ENCODE results near the gene CIRBP. TPM values are rescaled to one million over a fixed set of nuclear protein-coding genes. Genes with fewer than 3 reads are reported as not detected.

Gene CIRBP
- total RNA-seq, 1 experiment from 2014 or later, result 141 TPM

DNA sequence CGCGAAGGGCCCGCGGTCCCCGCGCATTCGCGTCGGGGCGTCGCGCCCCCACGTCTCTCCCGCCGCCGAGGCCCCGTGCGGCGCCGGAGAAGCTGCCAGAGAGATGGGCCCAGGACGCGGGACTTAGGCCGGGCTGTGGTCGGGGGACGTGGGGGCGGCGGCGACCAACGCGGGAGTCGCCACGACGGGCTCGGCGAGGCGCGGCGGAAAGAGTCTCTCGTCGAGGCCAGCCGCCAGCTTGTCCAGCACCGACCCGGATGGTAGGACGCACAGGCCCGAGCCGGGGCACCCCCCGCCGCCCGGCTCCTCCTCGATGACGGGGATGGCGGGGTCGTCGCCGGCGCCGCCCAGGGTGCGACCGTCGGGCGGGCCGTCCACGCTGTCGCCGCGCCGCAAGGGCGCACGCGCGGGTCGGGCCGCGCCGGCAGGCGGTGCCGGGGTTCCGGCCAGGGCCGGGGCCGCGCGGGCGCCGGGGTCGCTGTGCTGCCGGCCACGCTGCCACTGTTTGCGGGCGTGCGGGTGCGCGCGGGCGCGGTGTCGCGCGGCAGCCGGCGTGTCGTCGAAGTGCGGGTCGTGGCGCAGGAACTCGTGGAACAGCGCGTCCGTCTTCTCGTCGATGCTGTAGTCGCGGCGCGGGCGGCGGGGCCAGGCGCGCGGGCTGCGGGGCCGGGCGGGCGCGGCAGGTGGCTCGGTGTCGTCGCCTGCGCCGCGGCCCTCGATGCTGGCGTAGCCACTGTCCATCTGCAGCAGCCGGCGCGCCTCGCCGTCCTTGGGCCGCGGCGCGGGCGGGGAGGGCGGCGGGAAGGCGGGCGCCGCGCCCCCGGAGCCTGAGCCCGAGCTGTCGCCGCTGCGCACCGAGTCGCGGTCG, 39.8 kb upstream of the CIRBP start:
- H3K27me3 ChIP-seq (ENCODE audit: low read length), result no peaks in the 10 kb centered on the region
- H3K4me2 ChIP-seq (ENCODE audit: low read depth, low read length, poor library complexity, severe bottlenecking), result no peak overlapping the region
- no peak overlapping the region for H3K9ac ChIP-seq (ENCODE audit: low read length)
- H3K4me3 ChIP-seq (ENCODE audit: low read length), result no peak overlapping the region
- H3K9me2 ChIP-seq (replicated peaks; ENCODE audit: insufficient read depth, low read length), result no peaks in the 10 kb centered on the region
- H3K36me3 ChIP-seq (ENCODE audit: insufficient read depth, low read length), result no peaks in the 10 kb centered on the region
- no peaks in the 10 kb centered on the region for H4K20me1 ChIP-seq (ENCODE audit: insufficient read depth, low read depth, low read length)
- H2AFZ ChIP-seq (ENCODE audit: low read length), result no peak overlapping the region
- no peaks in the 10 kb centered on the region for H3K9me3 ChIP-seq (ENCODE audit: low read length)
- no peak overlapping the region for H3K27ac ChIP-seq (ENCODE audit: low read length)
- H3K4me1 ChIP-seq (ENCODE audit: low read length), result peaks cover 3% of the 10 kb centered on the region; the same call in 1 of the 2 replicates
- H3K79me2 ChIP-seq (ENCODE audit: low read length), result no peaks in the 10 kb centered on the region
- DNase-seq, result no peak

DNA sequence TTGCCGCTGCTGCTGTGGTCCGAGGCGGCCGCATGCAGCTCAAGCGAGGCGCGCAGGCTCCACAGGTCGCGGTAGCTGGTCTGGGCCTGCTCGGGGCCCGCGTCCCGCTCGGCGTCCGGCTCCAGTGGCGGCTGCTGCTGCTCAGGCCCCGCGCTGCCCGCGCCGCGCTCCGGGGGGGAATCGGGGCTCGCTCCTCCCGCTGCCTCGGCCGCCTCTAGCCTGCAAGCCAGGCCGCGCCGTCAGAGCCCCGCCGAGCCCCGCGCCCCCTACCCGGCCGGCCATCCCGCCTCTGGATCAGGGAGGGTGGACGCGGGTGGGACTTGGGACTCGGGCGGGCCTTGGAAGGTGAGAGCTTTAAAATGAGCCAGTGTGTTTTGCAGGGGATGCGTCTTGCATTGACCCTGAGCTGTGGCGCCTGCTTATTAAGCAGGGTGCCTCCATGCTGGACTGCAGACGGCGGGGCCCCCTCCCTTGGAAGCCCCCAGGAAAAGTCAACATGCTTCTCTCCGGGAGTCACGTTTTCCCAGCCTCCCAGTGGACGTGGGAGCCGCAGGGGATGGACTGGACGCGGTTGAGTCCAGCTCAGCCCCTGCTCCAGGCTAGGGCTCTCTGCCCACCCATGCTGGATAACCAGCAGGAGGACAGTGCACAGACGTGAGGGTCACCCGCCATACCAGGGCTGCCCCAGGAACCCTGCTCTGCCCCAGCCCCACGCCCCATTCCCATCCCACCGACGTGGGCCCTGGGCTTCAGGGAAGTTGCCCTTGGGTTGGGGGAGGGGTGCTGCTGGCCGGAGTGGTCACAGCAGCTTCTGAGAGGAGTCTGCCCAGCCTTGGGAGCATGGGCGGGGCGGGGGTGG, 39.0 kb upstream of the CIRBP start:
- H3K79me2 ChIP-seq (ENCODE audit: low read length), result no peaks in the 10 kb centered on the region
- DNase-seq, result no peak
- H3K4me3 ChIP-seq (ENCODE audit: low read length), result no peak overlapping the region
- no peak overlapping the region for H3K9ac ChIP-seq (ENCODE audit: low read length)
- no peak overlapping the region for H3K4me2 ChIP-seq (ENCODE audit: low read depth, low read length, poor library complexity, severe bottlenecking)
- no peaks in the 10 kb centered on the region for H3K9me3 ChIP-seq (ENCODE audit: low read length)
- H3K27me3 ChIP-seq (ENCODE audit: low read length), result no peaks in the 10 kb centered on the region
- H4K20me1 ChIP-seq (ENCODE audit: insufficient read depth, low read depth, low read length), result no peaks in the 10 kb centered on the region
- no peaks in the 10 kb centered on the region for H3K36me3 ChIP-seq (ENCODE audit: insufficient read depth, low read length)
- peaks cover 3% of the 10 kb centered on the region; the same call in 1 of the 2 replicates for H3K4me1 ChIP-seq (ENCODE audit: low read length)
- no peak overlapping the region for H3K27ac ChIP-seq (ENCODE audit: low read length)
- no peak overlapping the region for H2AFZ ChIP-seq (ENCODE audit: low read length)
- H3K9me2 ChIP-seq (replicated peaks; ENCODE audit: insufficient read depth, low read length), result no peaks in the 10 kb centered on the region

DNA sequence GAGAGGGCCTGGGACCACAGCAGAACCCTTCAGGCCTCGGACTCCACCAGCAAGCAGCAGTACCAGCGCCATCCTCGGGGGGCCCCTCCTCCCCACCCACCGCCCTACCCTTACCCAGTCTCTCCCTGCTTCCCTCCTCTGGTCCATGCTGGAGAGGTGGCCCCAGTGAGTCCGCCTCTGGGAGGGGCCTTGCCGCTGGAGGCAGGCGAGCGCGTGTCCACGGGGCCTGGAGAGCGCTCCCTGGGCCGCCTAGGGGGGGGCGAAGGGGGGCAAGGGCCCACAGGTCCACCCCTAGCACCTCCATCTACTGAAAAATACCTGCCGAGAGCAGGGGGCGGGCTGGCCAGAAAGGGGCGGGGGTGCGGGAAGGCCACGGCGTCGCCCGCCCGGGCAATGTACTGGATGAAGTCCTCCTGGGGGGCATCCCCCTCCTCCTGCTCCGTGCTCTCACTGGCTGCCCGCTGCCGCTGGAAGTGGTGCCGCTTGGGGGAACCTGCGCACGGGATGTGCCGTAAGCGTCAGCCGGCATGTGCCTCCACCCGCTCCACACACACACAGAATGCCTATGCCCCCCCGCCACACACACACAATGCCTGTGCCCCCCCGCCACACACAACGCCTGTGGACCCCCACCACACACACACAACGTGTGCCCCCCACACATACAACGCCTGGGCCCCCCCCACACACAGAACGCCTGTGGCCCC, 38.2 kb upstream of the CIRBP start:
- Histone ChIP-seq H3K27me3 (ENCODE audit: low read length) (no peaks in the 10 kb centered on the region), H3K27ac (ENCODE audit: low read length) (no peak overlapping the region), H4K20me1 (ENCODE audit: insufficient read depth, low read depth, low read length) (no peaks in the 10 kb centered on the region), H2AFZ (ENCODE audit: low read length) (no peak overlapping the region), H3K36me3 (ENCODE audit: insufficient read depth, low read length) (no peaks in the 10 kb centered on the region), H3K4me2 (ENCODE audit: low read depth, low read length, poor library complexity, severe bottlenecking) (no peak overlapping the region), H3K9me3 (ENCODE audit: low read length) (no peaks in the 10 kb centered on the region), H3K79me2 (ENCODE audit: low read length) (no peaks in the 10 kb centered on the region), H3K4me1 (ENCODE audit: low read length) (peaks cover 3% of the 10 kb centered on the region; the same call in 1 of the 2 replicates), H3K4me3 (ENCODE audit: low read length) (no peak overlapping the region), H3K9me2 (replicated peaks; ENCODE audit: insufficient read depth, low read length) (no peaks in the 10 kb centered on the region), H3K9ac (ENCODE audit: low read length) (no peak overlapping the region)
- no peak for DNase-seq

DNA sequence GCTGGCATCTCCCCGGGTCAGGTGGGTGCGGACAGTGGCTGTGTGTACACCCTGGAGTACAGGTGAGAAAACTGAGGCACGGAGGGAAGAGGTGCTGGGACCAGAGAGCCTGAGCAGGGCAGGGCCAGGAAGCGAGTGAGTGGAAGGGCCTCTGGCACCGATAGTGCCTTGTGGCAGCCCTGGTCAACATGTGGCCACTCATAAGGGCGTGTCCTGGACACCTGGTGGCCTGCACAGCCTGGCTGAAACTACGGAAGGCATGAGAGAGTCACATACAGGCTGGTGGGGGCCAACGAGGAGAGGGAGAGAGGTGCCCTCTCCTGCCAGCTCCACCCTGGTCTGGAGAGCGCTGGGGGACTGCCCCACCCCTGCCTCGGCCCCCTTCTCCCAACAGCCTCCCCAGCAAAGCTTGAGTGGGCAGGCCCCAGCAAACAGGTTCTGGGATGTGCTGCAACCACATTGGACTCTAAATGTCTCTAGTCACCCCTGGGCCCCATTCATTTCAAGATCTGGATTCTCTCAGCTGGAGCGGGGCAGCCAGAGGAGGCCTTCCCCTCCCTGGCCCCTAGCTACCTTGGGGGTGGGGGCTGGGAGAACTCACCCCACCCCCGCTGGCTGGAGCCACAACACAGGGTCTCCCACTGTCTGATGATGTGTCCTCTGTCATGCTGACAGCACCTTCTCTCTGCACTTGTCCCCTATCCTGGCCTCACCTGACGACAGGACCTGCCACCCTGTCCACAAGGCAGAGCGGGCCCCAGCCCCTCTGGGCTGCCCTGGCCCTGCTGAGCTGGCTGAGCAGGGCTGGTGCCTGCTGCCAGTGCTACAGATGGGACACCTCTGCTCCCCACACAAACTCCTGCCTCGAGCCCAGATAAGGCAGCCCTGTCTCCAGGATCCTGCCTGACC, 37.1 kb upstream of the CIRBP start:
- Histone ChIP-seq H3K9me2 (replicated peaks; ENCODE audit: insufficient read depth, low read length) (no peaks in the 10 kb centered on the region), H3K27ac (ENCODE audit: low read length) (no peak overlapping the region), H4K20me1 (ENCODE audit: insufficient read depth, low read depth, low read length) (no peaks in the 10 kb centered on the region), H3K4me1 (ENCODE audit: low read length) (peaks cover 4% of the 10 kb centered on the region), H2AFZ (ENCODE audit: low read length) (no peak overlapping the region), H3K36me3 (ENCODE audit: insufficient read depth, low read length) (no peaks in the 10 kb centered on the region), H3K4me3 (ENCODE audit: low read length) (no peak overlapping the region), H3K9ac (ENCODE audit: low read length) (peak overlapping the region; percentile 9; the same call in 1 of the 2 replicates), H3K27me3 (ENCODE audit: low read length) (no peaks in the 10 kb centered on the region), H3K9me3 (ENCODE audit: low read length) (no peaks in the 10 kb centered on the region), H3K79me2 (ENCODE audit: low read length) (peaks cover 1% of the 10 kb centered on the region; the same call in 1 of the 2 replicates), H3K4me2 (ENCODE audit: low read depth, low read length, poor library complexity, severe bottlenecking) (no peak overlapping the region)
- DNase-seq, result no peak

DNA sequence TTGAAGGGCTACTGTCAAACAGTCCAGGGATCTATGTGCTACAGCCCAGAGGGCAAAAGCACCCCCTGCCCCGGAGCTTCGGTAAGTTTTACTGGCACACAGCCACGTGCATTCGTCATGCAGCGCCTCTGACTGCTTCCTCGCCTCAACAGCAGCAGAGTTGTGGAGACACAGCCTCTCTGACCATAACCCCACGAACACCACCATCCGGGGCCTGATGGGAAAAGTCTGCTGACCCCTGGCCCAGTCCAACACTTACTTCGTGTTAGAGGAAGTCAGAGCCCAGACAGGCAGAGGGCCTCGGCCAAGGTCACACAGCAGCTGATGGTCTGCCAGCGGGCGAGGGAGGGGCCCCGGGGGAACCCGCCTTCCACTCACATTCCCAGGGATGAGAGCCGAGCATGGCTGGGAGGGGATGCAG, 36.5 kb upstream of the CIRBP start:
- no peak overlapping the region for H3K4me2 ChIP-seq (ENCODE audit: low read depth, low read length, poor library complexity, severe bottlenecking)

DNA sequence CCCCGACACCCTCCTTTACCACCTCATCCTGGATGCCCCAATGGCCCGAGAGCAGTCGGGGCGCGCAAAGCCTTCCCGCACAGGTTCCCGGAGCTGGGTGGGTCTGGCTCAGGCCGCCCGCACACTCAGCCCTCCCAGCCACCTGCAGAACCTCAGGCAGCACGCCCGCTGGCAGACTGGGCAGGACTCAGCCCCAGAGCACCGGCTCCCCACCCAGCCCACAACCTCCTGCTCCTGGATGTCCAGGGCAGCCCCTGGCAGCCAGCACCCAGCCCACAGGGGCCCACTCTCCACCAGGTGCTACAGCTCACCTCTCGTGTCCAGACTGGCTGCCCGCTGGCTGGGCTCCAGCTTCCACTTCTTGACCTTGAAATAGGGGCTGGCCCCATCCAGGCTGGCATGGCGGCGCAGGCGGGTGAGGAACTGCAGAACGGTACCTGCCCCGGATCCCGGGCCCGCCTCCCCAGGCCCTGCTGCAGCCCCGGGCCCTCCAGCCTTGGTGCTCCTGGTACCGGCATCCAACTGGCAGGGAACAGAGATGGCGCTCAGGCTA, 35.9 kb upstream of the CIRBP start:
- Histone ChIP-seq H3K27me3 (ENCODE audit: low read length) (no peaks in the 10 kb centered on the region), H3K9me2 (replicated peaks; ENCODE audit: insufficient read depth, low read length) (no peaks in the 10 kb centered on the region), H3K4me3 (ENCODE audit: low read length) (no peak overlapping the region), H3K36me3 (ENCODE audit: insufficient read depth, low read length) (no peaks in the 10 kb centered on the region), H2AFZ (ENCODE audit: low read length) (no peak overlapping the region), H4K20me1 (ENCODE audit: insufficient read depth, low read depth, low read length) (no peaks in the 10 kb centered on the region), H3K9ac (ENCODE audit: low read length) (no peak overlapping the region), H3K9me3 (ENCODE audit: low read length) (no peaks in the 10 kb centered on the region), H3K4me1 (ENCODE audit: low read length) (peaks cover 10% of the 10 kb centered on the region), H3K79me2 (ENCODE audit: low read length) (peaks cover 5% of the 10 kb centered on the region; the same call in 1 of the 2 replicates), H3K27ac (ENCODE audit: low read length) (no peak overlapping the region), H3K4me2 (ENCODE audit: low read depth, low read length, poor library complexity, severe bottlenecking) (no peak overlapping the region)
- DNase-seq, result no peak

More for the DNA sequence above, 36.5 kb upstream of the CIRBP start:
- Histone ChIP-seq H4K20me1 (ENCODE audit: insufficient read depth, low read depth, low read length) (no peaks in the 10 kb centered on the region), H3K27me3 (ENCODE audit: low read length) (no peaks in the 10 kb centered on the region), H2AFZ (ENCODE audit: low read length) (no peak overlapping the region), H3K9me3 (ENCODE audit: low read length) (no peaks in the 10 kb centered on the region), H3K9ac (ENCODE audit: low read length) (no peak overlapping the region), H3K4me1 (ENCODE audit: low read length) (peaks cover 8% of the 10 kb centered on the region), H3K36me3 (ENCODE audit: insufficient read depth, low read length) (no peaks in the 10 kb centered on the region), H3K27ac (ENCODE audit: low read length) (no peak overlapping the region), H3K79me2 (ENCODE audit: low read length) (peaks cover 5% of the 10 kb centered on the region; the same call in 1 of the 2 replicates), H3K9me2 (replicated peaks; ENCODE audit: insufficient read depth, low read length) (no peaks in the 10 kb centered on the region), H3K4me3 (ENCODE audit: low read length) (no peak overlapping the region)
- DNase-seq, result no peak

Measured in Karpas-422 (cell line).